OCI-LY3 (cell line): ENCODE data around the gene FAM89A.

Experiments used
- EZH2phosphoT487 ChIP-seq: fragments of 200-600 bp; shearing (Covaris generic); IDR thresholded peaks from 2 replicates; pipeline ENCODE4 v1.6.1; 2018; ENCODE audit warnings: antibody characterized with exemption, mixed run types, low read depth
- TF ChIP-seq, protein P1 (sequence below): fragments of 200-600, 300-600 bp; sonication (generic); IDR thresholded peaks from 2 replicates; pipeline ENCODE4 v1.5.1; 2014; ENCODE audit warnings: antibody characterized with exemption, low read length, low read depth

DNA sequence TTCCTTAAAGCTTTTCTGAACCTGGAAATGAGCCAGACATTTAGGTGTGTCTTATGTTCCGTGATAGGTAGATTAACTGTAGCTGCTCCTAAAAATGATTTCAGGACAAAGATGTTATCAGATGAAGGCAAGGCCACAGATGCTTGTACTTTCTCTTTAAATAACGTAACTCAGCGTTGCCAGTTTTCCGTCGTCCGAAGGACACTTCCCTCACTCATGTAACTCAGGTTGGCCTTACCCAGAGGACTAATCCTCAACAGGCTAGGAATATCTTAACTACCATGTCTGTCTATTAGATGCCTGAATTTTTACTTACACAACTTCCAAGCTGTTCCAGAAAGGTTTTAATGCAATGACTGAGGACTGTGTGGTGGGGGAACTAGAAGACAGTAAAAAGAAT lies 35.4 kb upstream of the FAM89A start:
- TF ChIP-seq, protein P1, sequence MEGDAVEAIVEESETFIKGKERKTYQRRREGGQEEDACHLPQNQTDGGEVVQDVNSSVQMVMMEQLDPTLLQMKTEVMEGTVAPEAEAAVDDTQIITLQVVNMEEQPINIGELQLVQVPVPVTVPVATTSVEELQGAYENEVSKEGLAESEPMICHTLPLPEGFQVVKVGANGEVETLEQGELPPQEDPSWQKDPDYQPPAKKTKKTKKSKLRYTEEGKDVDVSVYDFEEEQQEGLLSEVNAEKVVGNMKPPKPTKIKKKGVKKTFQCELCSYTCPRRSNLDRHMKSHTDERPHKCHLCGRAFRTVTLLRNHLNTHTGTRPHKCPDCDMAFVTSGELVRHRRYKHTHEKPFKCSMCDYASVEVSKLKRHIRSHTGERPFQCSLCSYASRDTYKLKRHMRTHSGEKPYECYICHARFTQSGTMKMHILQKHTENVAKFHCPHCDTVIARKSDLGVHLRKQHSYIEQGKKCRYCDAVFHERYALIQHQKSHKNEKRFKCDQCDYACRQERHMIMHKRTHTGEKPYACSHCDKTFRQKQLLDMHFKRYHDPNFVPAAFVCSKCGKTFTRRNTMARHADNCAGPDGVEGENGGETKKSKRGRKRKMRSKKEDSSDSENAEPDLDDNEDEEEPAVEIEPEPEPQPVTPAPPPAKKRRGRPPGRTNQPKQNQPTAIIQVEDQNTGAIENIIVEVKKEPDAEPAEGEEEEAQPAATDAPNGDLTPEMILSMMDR, result no peak
- no peak for TF ChIP-seq EZH2phosphoT487
